ENCODE results near the gene EVI5L. TPM values are rescaled to one million over a fixed set of nuclear protein-coding genes. Genes with fewer than 3 reads are reported as not detected.

The EVI5L gene
- total RNA-seq, 4 donors from 2014 or later: 7.7 to 22.3 (median 14.9) TPM

DNA sequence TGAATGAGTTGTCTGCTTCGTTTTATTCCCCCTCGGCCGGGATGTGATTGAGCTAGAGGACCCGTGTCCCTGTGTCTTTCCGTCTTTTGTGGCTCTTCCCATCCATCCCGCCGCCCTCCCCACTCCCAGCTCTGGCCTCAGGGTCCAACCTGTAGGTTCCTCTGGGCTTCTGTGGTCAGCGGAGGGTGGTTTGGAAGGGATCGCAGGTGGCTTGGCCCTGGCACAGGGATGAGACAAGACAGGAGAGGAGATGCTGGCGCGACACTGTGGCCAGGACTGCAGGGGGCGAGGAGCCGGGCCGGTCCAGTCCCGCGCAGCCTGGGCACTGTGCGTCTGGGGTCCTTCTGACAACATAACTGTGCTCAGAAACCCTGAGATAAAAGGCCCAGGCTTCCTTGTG is 2.0 kb downstream of the EVI5L start:
- no peak for DNase-seq
- Histone ChIP-seq H3K4me1 (peaks cover 0 to 40% (median 2%) of the 10 kb centered on the region in 4 donors), H3K36me3 (no peaks in the 10 kb centered on the region), H3K27me3 (no peaks in the 10 kb centered on the region), H3K9me3 (no peaks in the 10 kb centered on the region), H3K27ac (no peak overlapping the region), H3K4me3 (no peak overlapping the region)
- TF ChIP-seq, protein P1, sequence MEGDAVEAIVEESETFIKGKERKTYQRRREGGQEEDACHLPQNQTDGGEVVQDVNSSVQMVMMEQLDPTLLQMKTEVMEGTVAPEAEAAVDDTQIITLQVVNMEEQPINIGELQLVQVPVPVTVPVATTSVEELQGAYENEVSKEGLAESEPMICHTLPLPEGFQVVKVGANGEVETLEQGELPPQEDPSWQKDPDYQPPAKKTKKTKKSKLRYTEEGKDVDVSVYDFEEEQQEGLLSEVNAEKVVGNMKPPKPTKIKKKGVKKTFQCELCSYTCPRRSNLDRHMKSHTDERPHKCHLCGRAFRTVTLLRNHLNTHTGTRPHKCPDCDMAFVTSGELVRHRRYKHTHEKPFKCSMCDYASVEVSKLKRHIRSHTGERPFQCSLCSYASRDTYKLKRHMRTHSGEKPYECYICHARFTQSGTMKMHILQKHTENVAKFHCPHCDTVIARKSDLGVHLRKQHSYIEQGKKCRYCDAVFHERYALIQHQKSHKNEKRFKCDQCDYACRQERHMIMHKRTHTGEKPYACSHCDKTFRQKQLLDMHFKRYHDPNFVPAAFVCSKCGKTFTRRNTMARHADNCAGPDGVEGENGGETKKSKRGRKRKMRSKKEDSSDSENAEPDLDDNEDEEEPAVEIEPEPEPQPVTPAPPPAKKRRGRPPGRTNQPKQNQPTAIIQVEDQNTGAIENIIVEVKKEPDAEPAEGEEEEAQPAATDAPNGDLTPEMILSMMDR (IDR thresholded peaks at IDR 0.05): no peak
- no peak for TF ChIP-seq POLR2A (IDR thresholded peaks at IDR 0.05)

- Histone ChIP-seq H3K27ac (peak overlapping the region in 2 of 4 donors; percentile 50 to 60), H3K9me3 (no peaks in the 10 kb centered on the region), H3K36me3 (no peaks in the 10 kb centered on the region), H3K4me1 (peaks cover 0 to 40% (median 2%) of the 10 kb centered on the region in 4 donors), H3K27me3 (no peaks in the 10 kb centered on the region), H3K4me3 (no peak overlapping the region)
- no peak for DNase-seq
- no peak for TF ChIP-seq POLR2A (IDR thresholded peaks at IDR 0.05)
- TF ChIP-seq, protein P1 (IDR thresholded peaks at IDR 0.05): no peak
These were observed 2.8 kb downstream of the EVI5L start for GRCh38 chr19:7832781-7833180.

GRCh38 chr19:7833225-7834099 is 3.4 kb downstream of the EVI5L start:
- Histone ChIP-seq H3K4me1 (peaks cover 0 to 40% (median 2%) of the 10 kb centered on the region in 4 donors), H3K27ac (peak overlapping the region in 2 of 4 donors; percentile 50 to 60), H3K36me3 (no peaks in the 10 kb centered on the region), H3K4me3 (no peak overlapping the region), H3K9me3 (no peaks in the 10 kb centered on the region), H3K27me3 (no peaks in the 10 kb centered on the region)
- peak in 2 of 3 donors; percentile 88 to 91 for DNase-seq
- TF ChIP-seq, protein P1 (IDR thresholded peaks at IDR 0.05): no peak
- no peak for TF ChIP-seq POLR2A (IDR thresholded peaks at IDR 0.05)

DNA sequence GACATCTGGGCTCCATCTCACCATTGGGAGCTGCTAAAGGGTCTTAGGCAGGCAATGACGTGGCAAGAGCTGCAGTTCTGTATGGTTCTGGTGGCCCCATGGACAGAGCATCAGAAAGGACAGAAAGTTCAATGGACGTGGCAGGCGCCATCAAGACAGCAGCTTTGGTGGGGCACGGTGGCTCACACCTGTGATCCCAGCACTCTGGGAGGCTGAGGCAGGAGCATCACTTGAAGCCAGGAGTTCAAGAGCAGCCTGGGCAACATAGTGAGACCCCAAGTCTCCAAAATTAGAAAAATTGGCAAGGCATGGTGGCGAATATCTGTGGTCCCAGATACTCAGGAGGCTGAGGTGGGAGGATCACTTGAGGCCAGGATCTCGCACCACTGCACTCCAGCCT is 9.5 kb downstream of the EVI5L start:
- TF ChIP-seq, protein P1 (IDR thresholded peaks at IDR 0.05): no peak
- no peak for TF ChIP-seq POLR2A (IDR thresholded peaks at IDR 0.05)
- no peaks in the 10 kb centered on the region for H3K36me3 ChIP-seq
- H3K27me3 ChIP-seq: no peaks in the 10 kb centered on the region
- DNase-seq: no peak
- no peak overlapping the region for H3K27ac ChIP-seq
- no peak overlapping the region for H3K4me3 ChIP-seq
- no peaks in the 10 kb centered on the region for H3K4me1 ChIP-seq
- H3K9me3 ChIP-seq: no peaks in the 10 kb centered on the region

DNA sequence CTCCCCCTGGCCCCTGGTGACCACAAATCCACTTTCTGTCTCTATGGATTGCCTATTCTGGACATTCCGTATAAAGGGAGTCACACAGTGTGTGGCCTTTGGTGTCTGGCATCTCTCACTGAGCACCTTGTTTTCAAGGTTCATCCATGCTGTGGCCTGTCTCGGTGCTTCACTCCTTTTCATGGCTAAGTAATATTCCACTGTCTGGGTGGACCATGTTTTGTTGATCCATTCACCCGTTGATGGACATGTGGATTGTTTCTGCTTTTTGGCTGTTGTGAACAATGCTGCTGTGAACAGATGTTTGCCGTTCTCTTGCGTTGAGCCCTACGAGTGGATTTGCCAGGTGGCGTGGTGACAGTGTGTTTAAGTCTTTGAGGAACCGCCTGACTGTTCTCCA is 10.6 kb downstream of the EVI5L start:
- H3K27ac ChIP-seq: no peak overlapping the region
- H3K9me3 ChIP-seq: no peaks in the 10 kb centered on the region
- TF ChIP-seq, protein P1 (IDR thresholded peaks at IDR 0.05): no peak
- no peaks in the 10 kb centered on the region for H3K4me1 ChIP-seq
- no peak for DNase-seq
- no peak overlapping the region for H3K4me3 ChIP-seq
- H3K36me3 ChIP-seq: no peaks in the 10 kb centered on the region
- no peaks in the 10 kb centered on the region for H3K27me3 ChIP-seq
